ENCODE measurements around the gene C4orf50. TPM values are rescaled to one million over a fixed set of nuclear protein-coding genes. Genes with fewer than 3 reads are reported as not detected.

C4orf50 gene
- total and polyA plus RNA-seq, 2 donors (not counting 1 experiment from before 2014, with no cell fraction given): 0.02 TPM; not detected in 1

DNA sequence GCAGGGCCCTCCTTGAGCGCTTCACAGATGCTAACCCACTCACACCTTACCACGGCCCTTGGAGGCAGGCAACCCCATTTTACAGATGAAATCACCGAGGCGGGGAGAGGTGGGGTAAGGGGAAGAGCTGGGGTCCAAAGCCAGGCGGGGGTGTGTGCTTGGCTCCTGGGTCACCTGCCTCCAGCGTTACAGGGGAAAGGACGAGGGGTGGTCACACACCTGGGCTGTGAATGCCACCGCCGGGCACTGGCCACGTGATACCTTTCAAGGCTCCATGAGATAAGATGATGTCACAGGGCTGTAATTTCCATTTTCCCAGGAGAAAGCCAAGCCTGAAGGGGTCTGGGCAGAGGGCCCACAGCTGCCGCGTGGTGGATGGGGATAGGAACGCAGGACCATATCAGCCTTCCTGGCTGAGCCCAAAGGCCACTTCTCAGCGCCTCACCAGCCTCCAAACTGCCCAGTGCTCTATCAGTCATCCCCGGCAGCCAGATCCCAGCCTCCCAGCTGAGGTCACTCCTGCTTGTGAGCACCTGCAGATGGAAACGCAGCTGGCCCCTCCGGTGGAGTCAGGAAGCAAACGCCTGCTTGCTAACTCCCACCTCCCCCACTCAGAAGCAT is 62.9 kb downstream of the C4orf50 start:
- Histone ChIP-seq H3K27me3 (replicated peaks in 1 of 4; ENCODE audit: control extremely low read depth in 1 of 4, control insufficient read depth in 3 of 4, insufficient read depth in 4 of 4, low read length in 3 of 4) (peaks cover 0 to 2% (median 0%) of the 10 kb centered on the region in 4 experiments), H3K9ac (ENCODE audit: low read length) (no peak overlapping the region), H4K20me1 (ENCODE audit: control insufficient read depth, insufficient read depth, low read length, poor library complexity, severe bottlenecking) (no peaks in the 10 kb centered on the region), H3K4me2 (replicated peaks; ENCODE audit: low read depth, low read length, poor library complexity, severe bottlenecking) (no peak overlapping the region), H3K4me3 (ENCODE audit: control extremely low read depth in 1 of 5, extremely low read depth in 1 of 5, insufficient read depth in 1 of 5, low read depth in 2 of 5, low read length in 4 of 5) (no peak overlapping the region), H3K79me2 (ENCODE audit: control insufficient read depth, insufficient read depth, low read length) (no peaks in the 10 kb centered on the region), H3K27ac (ENCODE audit: low read length in 2 of 2) (no peak overlapping the region), H2AFZ (ENCODE audit: insufficient read depth, low read depth, low read length, poor library complexity, severe bottlenecking) (no peak overlapping the region), H3K4me1 (ENCODE audit: control insufficient read depth in 2 of 2, insufficient read depth in 2 of 2, low read length in 2 of 2) (peaks cover 0 to 3% of the 10 kb centered on the region in 2 donors), H3K9me3 (ENCODE audit: control extremely low read depth in 1 of 3, control insufficient read depth in 2 of 3, insufficient read depth in 1 of 3, low read length in 2 of 3) (peaks cover 0 to 27% (median 0%) of the 10 kb centered on the region in 3 donors), H3K36me3 (replicated peaks in 1 of 2; ENCODE audit: control extremely low read depth in 1 of 2, control insufficient read depth in 1 of 2, extremely low read depth in 1 of 2, insufficient read depth in 2 of 2, low read length in 1 of 2) (no peaks in the 10 kb centered on the region)
- Mint-ChIP-seq H3K9me3 (ENCODE audit: insufficient read depth) (no peaks in the 10 kb centered on the region), H3K27ac (no peak overlapping the region), H3K27me3 (peaks cover 7% of the 10 kb centered on the region), H3K4me1 (peaks cover 4% of the 10 kb centered on the region), H3K4me3 (no peak overlapping the region)
- WGBS (ENCODE audit: insufficient coverage): 72% methylated on average over 14 of the region's 18 CpGs
- intact Hi-C loops (cut with micrococcal nuclease): no loop called here
- ATAC-seq (ENCODE audit: low read depth) (no peak), DNase-seq (no peak)
- POLR2A ChIA-PET: no interaction called here
- no peak for TF ChIP-seq EZH2 (IDR thresholded peaks at IDR 0.05; ENCODE audit: borderline replicate concordance, insufficient read depth, low read depth, low read length, poor library complexity, severe bottlenecking)
- TF ChIP-seq, protein P1, sequence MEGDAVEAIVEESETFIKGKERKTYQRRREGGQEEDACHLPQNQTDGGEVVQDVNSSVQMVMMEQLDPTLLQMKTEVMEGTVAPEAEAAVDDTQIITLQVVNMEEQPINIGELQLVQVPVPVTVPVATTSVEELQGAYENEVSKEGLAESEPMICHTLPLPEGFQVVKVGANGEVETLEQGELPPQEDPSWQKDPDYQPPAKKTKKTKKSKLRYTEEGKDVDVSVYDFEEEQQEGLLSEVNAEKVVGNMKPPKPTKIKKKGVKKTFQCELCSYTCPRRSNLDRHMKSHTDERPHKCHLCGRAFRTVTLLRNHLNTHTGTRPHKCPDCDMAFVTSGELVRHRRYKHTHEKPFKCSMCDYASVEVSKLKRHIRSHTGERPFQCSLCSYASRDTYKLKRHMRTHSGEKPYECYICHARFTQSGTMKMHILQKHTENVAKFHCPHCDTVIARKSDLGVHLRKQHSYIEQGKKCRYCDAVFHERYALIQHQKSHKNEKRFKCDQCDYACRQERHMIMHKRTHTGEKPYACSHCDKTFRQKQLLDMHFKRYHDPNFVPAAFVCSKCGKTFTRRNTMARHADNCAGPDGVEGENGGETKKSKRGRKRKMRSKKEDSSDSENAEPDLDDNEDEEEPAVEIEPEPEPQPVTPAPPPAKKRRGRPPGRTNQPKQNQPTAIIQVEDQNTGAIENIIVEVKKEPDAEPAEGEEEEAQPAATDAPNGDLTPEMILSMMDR (IDR thresholded peaks at IDR 0.05): no peak
- CTCF ChIA-PET: no interaction called here

DNA sequence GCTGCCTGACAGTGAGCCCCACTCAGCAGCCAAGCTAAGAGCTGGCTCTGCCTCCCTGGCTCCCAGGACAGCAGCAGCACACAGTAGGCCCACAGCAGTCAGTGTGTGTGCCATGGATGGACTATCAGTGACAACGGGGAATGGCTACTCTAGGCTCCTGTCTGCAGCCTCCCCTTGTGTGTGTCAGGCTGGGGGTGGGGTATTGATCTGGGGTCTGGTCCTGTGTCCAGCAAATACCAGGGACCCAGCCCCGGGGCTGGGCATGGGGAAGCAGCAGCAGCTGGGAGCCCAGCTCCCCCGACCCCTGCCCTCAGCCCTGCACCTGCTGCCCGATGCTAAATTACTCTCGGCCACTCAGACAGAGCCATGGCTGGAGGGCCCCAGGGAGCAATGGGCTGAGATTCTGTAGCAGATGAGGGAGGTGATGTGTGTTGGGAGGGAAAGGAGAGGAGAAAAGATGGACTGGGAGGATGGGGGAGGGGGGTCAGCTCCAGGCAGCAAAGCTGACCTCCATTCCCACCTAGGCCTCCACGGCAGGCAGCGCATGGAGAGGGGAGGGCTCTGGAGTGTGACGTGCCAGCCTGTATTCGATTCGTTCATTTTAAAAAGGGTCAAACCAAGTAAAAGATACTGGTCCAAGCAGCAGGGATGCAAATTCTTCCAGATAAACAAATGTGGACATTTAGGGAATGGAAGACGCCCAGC is 64.0 kb downstream of the C4orf50 start:
- Histone ChIP-seq H3K4me3 (ENCODE audit: control extremely low read depth in 1 of 5, extremely low read depth in 1 of 5, insufficient read depth in 1 of 5, low read depth in 2 of 5, low read length in 4 of 5) (no peak overlapping the region), H2AFZ (ENCODE audit: insufficient read depth, low read depth, low read length, poor library complexity, severe bottlenecking) (no peak overlapping the region), H3K9ac (ENCODE audit: low read length) (no peak overlapping the region), H3K27me3 (replicated peaks in 1 of 4; ENCODE audit: control extremely low read depth in 1 of 4, control insufficient read depth in 3 of 4, insufficient read depth in 4 of 4, low read length in 3 of 4) (peaks cover 0 to 2% (median 0%) of the 10 kb centered on the region in 4 experiments), H3K79me2 (ENCODE audit: control insufficient read depth, insufficient read depth, low read length) (no peaks in the 10 kb centered on the region), H3K36me3 (replicated peaks in 1 of 2; ENCODE audit: control extremely low read depth in 1 of 2, control insufficient read depth in 1 of 2, extremely low read depth in 1 of 2, insufficient read depth in 2 of 2, low read length in 1 of 2) (no peaks in the 10 kb centered on the region), H4K20me1 (ENCODE audit: control insufficient read depth, insufficient read depth, low read length, poor library complexity, severe bottlenecking) (no peaks in the 10 kb centered on the region), H3K4me2 (replicated peaks; ENCODE audit: low read depth, low read length, poor library complexity, severe bottlenecking) (no peak overlapping the region), H3K4me1 (ENCODE audit: control insufficient read depth in 2 of 2, insufficient read depth in 2 of 2, low read length in 2 of 2) (peaks cover 0 to 3% of the 10 kb centered on the region in 2 donors), H3K9me3 (ENCODE audit: control extremely low read depth in 1 of 3, control insufficient read depth in 2 of 3, insufficient read depth in 1 of 3, low read length in 2 of 3) (peaks cover 0 to 24% (median 0%) of the 10 kb centered on the region in 3 donors), H3K27ac (ENCODE audit: low read length in 2 of 2) (no peak overlapping the region)
- no peak overlapping the region for H3K4me3 Mint-ChIP-seq
- no peak for DNase-seq
- intact Hi-C loops (cut with micrococcal nuclease): no loop called here
- H3K27me3 Mint-ChIP-seq: peaks cover 7% of the 10 kb centered on the region
- ChIA-PET CTCF (no interaction called here), POLR2A (no interaction called here)
- no peak overlapping the region for H3K27ac Mint-ChIP-seq
- H3K9me3 Mint-ChIP-seq (ENCODE audit: insufficient read depth): no peaks in the 10 kb centered on the region
- 85% methylated on average over 5 of the region's 11 CpGs for WGBS (ENCODE audit: insufficient coverage)
- TF ChIP-seq EZH2 (IDR thresholded peaks at IDR 0.05; ENCODE audit: borderline replicate concordance, insufficient read depth, low read depth, low read length, poor library complexity, severe bottlenecking): no peak
- TF ChIP-seq, protein P1 (IDR thresholded peaks at IDR 0.05): no peak
- H3K4me1 Mint-ChIP-seq: peaks cover 4% of the 10 kb centered on the region
- ATAC-seq (ENCODE audit: low read depth): no peak
